Neural crest cell (in vitro differentiated cells): ENCODE measurements around the gene HLA-DOB. TPM values are rescaled to one million over a fixed set of nuclear protein-coding genes. Genes with fewer than 3 reads are reported as not detected.

Experiments used
- DNase-seq: peaks from one replicate; pipeline ENCODE4 v3.0.0; 2021; ENCODE audit warnings: low read depth, mixed read lengths, low spot score
- H3K27ac Mint-ChIP-seq: one replicate; pipeline ENCODE4 v1.8.0; 2021; ENCODE audit warnings: mild to moderate bottlenecking, mixed read lengths; ENCODE audit not compliant: unreplicated experiment
- H3K27me3 Mint-ChIP-seq: 2 replicates; pipeline ENCODE4 v1.8.0; 2021; ENCODE audit warnings: low read depth, mild to moderate bottlenecking, mixed read lengths
- H3K36me3 Mint-ChIP-seq: 2 replicates; pipeline ENCODE4 v1.8.0; 2021; ENCODE audit warnings: low read depth, mild to moderate bottlenecking, mixed read lengths
- H3K4me1 Mint-ChIP-seq: 2 replicates; pipeline ENCODE4 v1.8.0; 2021; ENCODE audit warnings: mixed read lengths
- H3K4me3 Mint-ChIP-seq: one replicate; pipeline ENCODE4 v1.8.0; 2021; ENCODE audit warnings: mild to moderate bottlenecking, mixed read lengths
- H3K9me3 Mint-ChIP-seq: 2 replicates; pipeline ENCODE4 v1.8.0; 2021; ENCODE audit warnings: mixed read lengths
- CTCF ChIP-seq: fragments of 200-600 bp; sonication (generic); conservative IDR thresholded peaks from 2 replicates; pipeline ENCODE4 v1.5.0; 2021; ENCODE audit warnings: antibody characterized with exemption, mild to moderate bottlenecking
- total RNA-seq: library from RNA; stranded (reverse); gene quantifications from 2 replicates; pipeline ENCODE4 v1.2.1, GENCODE V29; 2021

Gene HLA-DOB
- total RNA-seq, 1 donor from 2014 or later = 0.28 TPM

GRCh38 chr6:32857156-32857891 lies 40.5 kb upstream of the HLA-DOB start:
- H3K4me3 Mint-ChIP-seq = no peak overlapping the region
- H3K27ac Mint-ChIP-seq = no peak overlapping the region
- peaks cover 93% of the 10 kb centered on the region for H3K27me3 Mint-ChIP-seq
- H3K36me3 Mint-ChIP-seq = no peaks in the 10 kb centered on the region
- peaks cover 17% of the 10 kb centered on the region for H3K4me1 Mint-ChIP-seq
- TF ChIP-seq CTCF = no peak
- H3K9me3 Mint-ChIP-seq = no peaks in the 10 kb centered on the region
- no peak for DNase-seq

- Mint-ChIP-seq H3K27me3 (peaks cover 95% of the 10 kb centered on the region), H3K4me1 (peaks cover 18% of the 10 kb centered on the region), H3K36me3 (no peaks in the 10 kb centered on the region), H3K4me3 (peak overlapping the region; percentile 29), H3K27ac (no peak overlapping the region), H3K9me3 (no peaks in the 10 kb centered on the region)
- TF ChIP-seq CTCF = no peak
- DNase-seq = no peak
Measured at GRCh38 chr6:32855467-32856174, 38.8 kb upstream of the HLA-DOB start.

- Mint-ChIP-seq H3K27me3 (peaks cover 97% of the 10 kb centered on the region), H3K4me1 (peaks cover 18% of the 10 kb centered on the region), H3K4me3 (peak overlapping the region; percentile 93), H3K36me3 (no peaks in the 10 kb centered on the region), H3K9me3 (no peaks in the 10 kb centered on the region), H3K27ac (no peak overlapping the region)
- no peak for DNase-seq
- no peak for TF ChIP-seq CTCF
Measured at GRCh38 chr6:32854376-32855178, 37.8 kb upstream of the HLA-DOB start.

- peak within 1 kb of the TSS; percentile 93 for H3K4me3 Mint-ChIP-seq
- peaks cover 95% of the 10 kb centered on the region for H3K27me3 Mint-ChIP-seq
- TF ChIP-seq CTCF = peak; percentile 67
- peaks cover 18% of the 10 kb centered on the region for H3K4me1 Mint-ChIP-seq
- no peaks in the 10 kb centered on the region for H3K9me3 Mint-ChIP-seq
- H3K27ac Mint-ChIP-seq = no peak within 1 kb of the TSS
- no peaks in the 10 kb centered on the region for H3K36me3 Mint-ChIP-seq
- DNase-seq = peak; percentile 72
Measured at GRCh38 chr6:32853541-32854375, 37.0 kb upstream of the HLA-DOB start, which contains the start of the genes PSMB9 and TAP1. Gene PSMB9 (plus strand): TSS chr6:32854192. CDS start chr6:32854230, 38 bp downstream. Gene TAP1 (minus strand): TSS chr6:32853704. CDS start chr6:32853636, 68 bp downstream.
